AG04450 (cell line): Measurements from ENCODE around the gene LIN37. TPM values are rescaled to one million over a fixed set of nuclear protein-coding genes. Genes with fewer than 3 reads are reported as not detected.

Experiments used
- CTCF ChIA-PET: fragments of 300-600, 350-600 bp; formaldehyde crosslinking; extraction: SDS; loops from one replicate; lab custom pipeline; 2022; ENCODE audit warnings: antibody characterized with exemption, inconsistent platforms; lab: Charles Lee
- POLR2A ChIA-PET: fragments of 350-600 bp; formaldehyde crosslinking; extraction: SDS; loops from one replicate; lab custom pipeline; 2021; ENCODE audit warnings: antibody characterized with exemption, inconsistent platforms; lab: Yijun Ruan, JAX
- DNase-seq: peaks from one replicate; pipeline ENCODE4 v3.0.0-alpha.2; 2011; ENCODE audit warnings: low read depth, low spot score
- H3K27ac ChIP-seq: one replicate; pipeline ENCODE4 v1.5.1; 2012; ENCODE audit warnings: low read depth, low read length, control low read depth
- H3K27me3 ChIP-seq: one replicate; pipeline ENCODE4 v1.6.0; 2012; ENCODE audit warnings: low read length; ENCODE audit not compliant: control insufficient read depth, insufficient read depth
- H3K4me3 ChIP-seq: 2 replicates; pipeline ENCODE4 v1.5.1; 2011; ENCODE audit warnings: mild to moderate bottlenecking, low read depth, low read length, control low read depth
- H3K9me3 ChIP-seq: 2 replicates; pipeline ENCODE4 v1.5.1; 2012; ENCODE audit warnings: low read length; ENCODE audit not compliant: control insufficient read depth, insufficient read depth
- polyA plus RNA-seq: library from polyadenylated mRNA; depleted of rRNA; stranded (reverse); fragments of >200 nt; gene quantifications from 2 replicates; pipeline ENCODE4 v1.2.3, GENCODE V29; 2011
- TF ChIP-seq, protein P1 (sequence below): IDR thresholded peaks from 2 replicates; pipeline ENCODE4 v1.5.1; 2011; ENCODE audit warnings: low read depth, low read length, control low read depth, inconsistent platforms

LIN37 gene
- polyA plus RNA-seq, 1 experiment: 5.5 TPM

DNA sequence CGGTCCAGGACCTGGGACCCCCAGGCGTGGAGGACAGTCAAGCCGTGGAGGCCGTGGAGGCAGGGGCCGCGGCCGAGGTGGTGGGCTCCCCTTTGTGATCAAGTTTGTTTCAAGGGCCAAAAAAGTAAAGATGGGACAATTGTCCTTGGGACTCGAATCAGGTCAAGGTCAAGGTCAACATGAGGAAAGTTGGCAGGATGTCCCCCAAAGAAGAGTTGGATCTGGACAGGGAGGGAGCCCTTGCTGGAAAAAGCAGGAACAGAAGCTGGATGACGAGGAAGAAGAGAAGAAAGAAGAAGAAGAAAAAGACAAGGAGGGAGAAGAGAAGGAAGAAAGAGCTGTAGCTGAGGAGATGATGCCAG is 28.2 kb upstream of the LIN37 start:
- Histone ChIP-seq H3K27me3 (no peaks in the 10 kb centered on the region), H3K4me3 (no peak overlapping the region), H3K9me3 (no peaks in the 10 kb centered on the region; the same call in 1 of the 2 replicates), H3K27ac (no peak overlapping the region)
- TF ChIP-seq, protein P1, sequence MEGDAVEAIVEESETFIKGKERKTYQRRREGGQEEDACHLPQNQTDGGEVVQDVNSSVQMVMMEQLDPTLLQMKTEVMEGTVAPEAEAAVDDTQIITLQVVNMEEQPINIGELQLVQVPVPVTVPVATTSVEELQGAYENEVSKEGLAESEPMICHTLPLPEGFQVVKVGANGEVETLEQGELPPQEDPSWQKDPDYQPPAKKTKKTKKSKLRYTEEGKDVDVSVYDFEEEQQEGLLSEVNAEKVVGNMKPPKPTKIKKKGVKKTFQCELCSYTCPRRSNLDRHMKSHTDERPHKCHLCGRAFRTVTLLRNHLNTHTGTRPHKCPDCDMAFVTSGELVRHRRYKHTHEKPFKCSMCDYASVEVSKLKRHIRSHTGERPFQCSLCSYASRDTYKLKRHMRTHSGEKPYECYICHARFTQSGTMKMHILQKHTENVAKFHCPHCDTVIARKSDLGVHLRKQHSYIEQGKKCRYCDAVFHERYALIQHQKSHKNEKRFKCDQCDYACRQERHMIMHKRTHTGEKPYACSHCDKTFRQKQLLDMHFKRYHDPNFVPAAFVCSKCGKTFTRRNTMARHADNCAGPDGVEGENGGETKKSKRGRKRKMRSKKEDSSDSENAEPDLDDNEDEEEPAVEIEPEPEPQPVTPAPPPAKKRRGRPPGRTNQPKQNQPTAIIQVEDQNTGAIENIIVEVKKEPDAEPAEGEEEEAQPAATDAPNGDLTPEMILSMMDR: no peak
- POLR2A ChIA-PET: no interaction called here
- no peak for DNase-seq
- CTCF ChIA-PET: interaction anchor here (1.1 kb wide), 1 partner anchor 25 kb away, joined by 3 read pairs; the partner anchor contains the start of genes PSENEN and U2AF1L4

DNA sequence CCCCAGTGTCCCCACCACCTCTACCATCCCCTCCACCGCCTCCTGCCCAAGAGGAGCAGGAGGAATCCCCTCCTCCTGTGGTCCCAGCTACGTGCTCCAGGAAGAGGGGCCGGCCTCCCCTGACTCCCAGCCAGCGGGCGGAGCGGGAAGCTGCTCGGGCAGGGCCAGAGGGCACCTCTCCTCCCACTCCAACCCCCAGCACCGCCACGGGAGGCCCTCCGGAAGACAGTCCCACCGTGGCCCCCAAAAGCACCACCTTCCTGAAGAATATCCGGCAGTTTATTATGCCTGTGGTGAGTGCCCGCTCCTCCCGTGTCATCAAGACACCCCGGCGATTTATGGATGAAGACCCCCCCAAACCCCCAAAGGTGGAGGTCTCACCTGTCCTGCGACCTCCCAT is 27.7 kb upstream of the LIN37 start:
- no peaks in the 10 kb centered on the region for H3K27me3 ChIP-seq
- no peaks in the 10 kb centered on the region; the same call in 1 of the 2 replicates for H3K9me3 ChIP-seq
- DNase-seq: no peak
- POLR2A ChIA-PET: no interaction called here
- no peak overlapping the region for H3K27ac ChIP-seq
- H3K4me3 ChIP-seq: no peak overlapping the region
- TF ChIP-seq, protein P1: no peak
- CTCF ChIA-PET: no interaction called here

GRCh38 chr19:35721374-35721773 is 27.0 kb upstream of the LIN37 start:
- H3K27me3 ChIP-seq: no peaks in the 10 kb centered on the region
- no peak overlapping the region for H3K4me3 ChIP-seq
- no peaks in the 10 kb centered on the region; the same call in 1 of the 2 replicates for H3K9me3 ChIP-seq
- ChIA-PET CTCF (no interaction called here), POLR2A (no interaction called here)
- TF ChIP-seq, protein P1: no peak
- H3K27ac ChIP-seq: no peak overlapping the region
- DNase-seq: no peak

GRCh38 chr19:35722461-35722860 is 25.9 kb upstream of the LIN37 start:
- ChIA-PET CTCF (interaction anchor here (0.6 kb wide), 1 partner anchor 21 kb away, joined by 8 read pairs; no protein-coding TSS in a partner anchor), POLR2A (no interaction called here)
- Histone ChIP-seq H3K9me3 (no peaks in the 10 kb centered on the region; the same call in 1 of the 2 replicates), H3K27me3 (no peaks in the 10 kb centered on the region), H3K27ac (no peak overlapping the region), H3K4me3 (no peak overlapping the region)
- DNase-seq: no peak
- TF ChIP-seq, protein P1: no peak

DNA sequence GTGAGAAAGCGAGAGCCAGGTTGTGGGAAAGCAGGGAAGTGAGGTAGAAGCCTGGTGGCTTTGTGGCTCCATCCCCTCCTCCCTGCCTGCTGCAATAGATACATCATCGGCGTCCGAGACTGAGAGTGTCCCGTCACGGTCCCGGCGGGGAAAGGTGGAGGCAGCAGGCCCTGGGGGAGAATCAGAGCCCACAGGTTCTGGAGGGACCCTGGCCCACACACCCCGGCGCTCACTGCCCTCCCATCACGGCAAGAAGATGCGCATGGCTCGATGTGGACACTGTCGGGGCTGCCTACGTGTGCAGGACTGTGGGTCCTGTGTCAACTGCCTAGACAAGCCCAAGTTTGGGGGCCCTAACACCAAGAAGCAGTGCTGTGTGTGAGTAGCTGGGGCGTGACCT is 25.5 kb upstream of the LIN37 start:
- no peak overlapping the region for H3K27ac ChIP-seq
- TF ChIP-seq, protein P1: no peak
- ChIA-PET CTCF (interaction anchor here (0.6 kb wide), 1 partner anchor 20 kb away, joined by 8 read pairs; no protein-coding TSS in a partner anchor), POLR2A (no interaction called here)
- H3K4me3 ChIP-seq: no peak overlapping the region
- DNase-seq: no peak
- no peaks in the 10 kb centered on the region; the same call in 1 of the 2 replicates for H3K9me3 ChIP-seq
- H3K27me3 ChIP-seq: no peaks in the 10 kb centered on the region
